ENCODE results near the gene NEK9. TPM values are rescaled to one million over a fixed set of nuclear protein-coding genes. Genes with fewer than 3 reads are reported as not detected.

The NEK9 gene
- total RNA-seq, 1 donor from 2014 or later = 70.2 TPM

GRCh38 chr14:75030147-75030546 lies 96.7 kb downstream of the NEK9 start:
- DNase-seq = no peak

Small RNAs within 50 kb of the gene (small RNA-seq; reads per million reads assigned to genes)
- not detected for gene HIF1AP1 (ENCODE audit: low replicate concordance)

Other genes with a start within 250 kb of the NEK9 start
- 78.7 TPM for gene DLST, start 245.1 kb downstream of the NEK9 start, total RNA-seq
- gene RPS6KL1, start 203.8 kb downstream of the NEK9 start, total RNA-seq = 12.6 TPM
- 8.6 TPM for gene PGF, start 171.5 kb downstream of the NEK9 start, total RNA-seq
- 46.8 TPM for gene EIF2B2, start 124.1 kb downstream of the NEK9 start, total RNA-seq
- 63.5 TPM for gene MLH3, start 75.6 kb downstream of the NEK9 start, total RNA-seq
- 14.6 TPM for gene ACYP1, start 63.0 kb downstream of the NEK9 start, total RNA-seq
- 0.62 TPM for gene ZC2HC1C, start 57.4 kb downstream of the NEK9 start, total RNA-seq
- gene TMED10, start 49.6 kb upstream of the NEK9 start, total RNA-seq = 189 TPM
- gene FOS, start 151.8 kb upstream of the NEK9 start, total RNA-seq = 136 TPM